ENCODE data around the gene SMARCB1.

SMARCB1 gene

DNA sequence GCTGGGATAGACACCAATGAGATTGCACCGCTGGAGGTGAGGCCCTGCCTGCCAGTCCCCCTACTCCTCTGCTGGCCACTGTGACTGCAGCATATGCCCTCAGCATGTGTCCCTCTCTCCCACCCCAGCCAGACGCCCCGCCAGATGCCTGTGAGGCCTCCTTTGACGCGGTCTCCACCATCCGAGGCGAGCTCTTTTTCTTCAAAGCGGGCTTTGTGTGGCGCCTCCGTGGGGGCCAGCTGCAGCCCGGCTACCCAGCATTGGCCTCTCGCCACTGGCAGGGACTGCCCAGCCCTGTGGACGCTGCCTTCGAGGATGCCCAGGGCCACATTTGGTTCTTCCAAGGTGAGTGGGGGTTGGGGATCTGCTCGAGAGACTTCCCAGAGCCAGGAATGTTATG, 5.7 kb upstream of the SMARCB1 start:
- no peak for DNase-seq

DNA sequence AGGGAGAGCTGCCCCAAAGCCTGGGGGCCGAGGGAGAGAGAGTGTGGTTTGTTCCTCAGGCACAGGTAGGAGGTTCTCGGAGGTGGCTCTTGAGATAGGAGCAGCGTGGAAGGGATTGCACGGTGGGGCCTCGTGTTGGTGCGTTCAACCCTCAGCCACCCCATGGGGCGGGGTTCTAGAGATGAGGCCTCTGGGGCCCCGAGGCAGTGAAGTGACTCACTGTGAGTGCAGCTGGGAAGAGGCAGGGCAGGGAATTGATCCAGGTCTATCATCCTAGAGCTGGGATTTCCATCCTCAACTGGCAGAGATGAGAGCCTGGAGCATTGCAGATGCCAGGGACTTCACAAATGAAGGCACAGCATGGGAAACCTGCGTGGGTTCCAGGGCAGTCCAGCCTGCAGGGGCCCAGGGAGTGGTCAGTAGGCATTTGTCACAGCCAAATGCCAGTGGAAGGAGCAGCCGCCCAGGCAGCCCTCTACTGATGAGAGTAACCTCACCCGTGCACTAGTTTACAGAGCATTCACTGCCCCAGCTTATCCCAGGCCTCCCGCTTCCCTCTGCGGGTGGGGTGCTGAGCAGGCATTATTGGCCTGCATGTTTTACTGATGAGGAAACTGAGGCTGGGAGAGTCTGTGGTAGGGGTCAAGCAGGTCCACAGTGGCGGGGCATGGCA, 5.1 kb upstream of the SMARCB1 start:
- no peak for DNase-seq

DNA sequence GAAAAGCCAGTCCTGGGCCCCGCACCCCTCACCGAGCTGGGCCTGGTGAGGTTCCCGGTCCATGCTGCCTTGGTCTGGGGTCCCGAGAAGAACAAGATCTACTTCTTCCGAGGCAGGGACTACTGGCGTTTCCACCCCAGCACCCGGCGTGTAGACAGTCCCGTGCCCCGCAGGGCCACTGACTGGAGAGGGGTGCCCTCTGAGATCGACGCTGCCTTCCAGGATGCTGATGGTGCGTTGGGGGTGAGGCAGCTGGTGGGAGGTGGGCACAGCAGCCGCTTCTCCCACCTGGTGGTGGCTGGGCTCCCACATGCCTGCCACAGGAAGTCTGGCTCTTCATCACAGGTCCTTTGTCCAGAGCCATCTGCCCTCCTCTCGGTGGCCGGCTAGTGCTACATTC, 4.5 kb upstream of the SMARCB1 start:
- no peak for DNase-seq

DNA sequence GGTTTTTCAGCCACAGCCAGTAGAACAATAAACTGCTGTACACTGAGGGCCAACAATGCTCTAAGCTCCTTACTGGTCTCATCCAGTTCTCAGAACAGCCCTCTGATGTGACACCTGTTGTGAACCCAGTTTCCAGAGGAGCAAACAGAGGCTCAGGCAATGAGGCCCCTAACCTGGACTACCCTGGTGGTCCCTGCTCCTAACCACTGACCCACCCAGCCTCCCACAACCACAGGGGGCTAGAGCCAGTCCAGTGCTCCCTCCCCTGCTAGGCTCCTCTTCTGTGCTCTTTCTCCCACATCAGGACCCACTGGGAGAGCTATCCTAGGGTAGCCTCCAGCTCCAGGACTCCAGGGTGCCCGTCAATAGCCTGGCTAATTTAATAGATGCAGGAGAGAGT, 4.1 kb upstream of the SMARCB1 start:
- DNase-seq, result no peak

- DNase-seq, result no peak
These were observed 3.3 kb upstream of the SMARCB1 start for GRCh38 chr22:23783265-23784150.

GRCh38 chr22:23784215-23784732, 2.5 kb upstream of the SMARCB1 start:
- no peak for DNase-seq

- no peak for DNase-seq
These were observed 480 bp upstream of the SMARCB1 start for GRCh38 chr22:23786261-23786710.

- DNase-seq, result no peak
These were observed 782 bp downstream of the SMARCB1 start for GRCh38 chr22:23787600-23787896.

GRCh38 chr22:23787910-23788309, 1.1 kb downstream of the SMARCB1 start:
- DNase-seq, result no peak

DNA sequence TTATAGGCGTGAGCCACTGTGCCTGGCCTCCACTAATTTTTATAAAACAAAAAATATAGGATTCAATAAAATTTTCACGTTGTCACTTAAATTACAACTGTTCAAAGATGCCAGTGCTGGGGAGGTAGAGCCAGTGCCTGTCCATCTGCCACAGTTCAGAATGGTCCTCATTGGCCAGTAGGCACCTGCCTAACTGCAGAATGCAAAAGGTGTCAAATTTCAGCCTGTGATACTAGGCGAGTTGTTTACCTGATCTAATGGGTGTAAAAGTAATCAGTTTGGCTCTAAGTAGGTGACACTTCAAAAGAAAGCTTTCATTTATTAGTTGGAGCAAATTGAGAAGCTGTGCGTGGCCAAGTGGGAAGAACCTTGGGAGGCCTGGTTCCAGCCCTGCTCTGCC, 2.4 kb downstream of the SMARCB1 start:
- no peak for DNase-seq

GRCh38 chr22:23789638-23790037, 2.9 kb downstream of the SMARCB1 start:
- no peak for DNase-seq

DNA sequence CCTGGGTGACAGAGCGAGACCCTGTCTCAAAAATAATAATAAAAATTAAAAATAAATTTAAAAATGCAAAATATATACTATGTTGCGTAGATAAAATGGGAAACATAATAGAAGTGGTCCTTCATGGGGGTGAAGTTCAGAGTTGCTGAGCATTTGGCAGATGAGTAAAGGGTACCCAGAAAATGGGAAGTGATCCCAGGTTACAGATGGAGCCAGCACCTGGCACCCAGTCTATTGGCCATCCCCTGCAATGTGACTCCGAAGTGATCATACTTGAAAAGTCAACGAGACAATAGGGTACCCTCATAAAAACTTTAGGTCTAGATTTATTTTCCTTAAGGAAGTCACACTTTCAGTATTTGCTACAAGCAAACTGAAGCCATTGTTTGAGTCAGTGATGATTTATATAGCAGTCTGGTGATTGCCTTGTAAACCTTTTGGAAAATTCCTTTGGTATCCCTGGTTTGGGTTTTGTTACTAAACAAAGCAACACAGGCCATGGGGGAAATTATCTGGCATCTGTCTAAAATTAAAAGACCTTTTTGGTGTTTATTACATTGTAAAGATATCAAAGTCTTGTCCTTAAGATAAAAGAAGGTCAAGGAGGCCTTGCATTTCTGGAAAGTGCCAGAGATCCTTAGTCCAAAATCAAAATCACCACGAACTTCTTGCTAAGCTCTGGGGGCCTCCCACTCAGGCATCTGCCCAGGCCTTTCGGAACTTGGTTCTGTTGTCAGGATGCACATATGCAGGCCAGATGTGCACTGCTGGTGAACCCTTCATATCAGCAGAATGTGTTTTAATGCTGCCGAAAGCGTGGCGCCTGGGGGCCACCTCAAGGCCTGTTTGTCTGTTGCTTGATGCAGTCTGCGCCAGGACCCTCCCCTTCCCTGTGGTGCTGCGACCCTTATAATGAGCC, 4.3 kb downstream of the SMARCB1 start:
- no peak for DNase-seq

- no peak for DNase-seq
These were observed 5.2 kb downstream of the SMARCB1 start for GRCh38 chr22:23791738-23792645.

DNA sequence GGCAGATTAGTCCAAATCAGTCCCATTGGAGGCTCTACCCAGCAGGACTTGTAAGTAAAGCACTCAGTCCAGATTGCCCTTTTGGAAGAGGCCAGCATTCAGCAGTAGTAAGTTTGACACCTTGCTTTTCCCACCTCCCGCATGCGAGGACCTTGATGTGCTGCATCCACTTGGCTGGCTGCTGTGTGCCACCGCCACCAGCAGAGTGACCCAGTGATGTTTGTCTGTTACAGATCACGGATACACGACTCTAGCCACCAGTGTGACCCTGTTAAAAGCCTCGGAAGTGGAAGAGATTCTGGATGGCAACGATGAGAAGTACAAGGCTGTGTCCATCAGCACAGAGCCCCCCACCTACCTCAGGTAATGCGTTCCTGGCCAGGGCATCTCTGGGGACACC, 6.6 kb downstream of the SMARCB1 start:
- DNase-seq, result no peak

DNA sequence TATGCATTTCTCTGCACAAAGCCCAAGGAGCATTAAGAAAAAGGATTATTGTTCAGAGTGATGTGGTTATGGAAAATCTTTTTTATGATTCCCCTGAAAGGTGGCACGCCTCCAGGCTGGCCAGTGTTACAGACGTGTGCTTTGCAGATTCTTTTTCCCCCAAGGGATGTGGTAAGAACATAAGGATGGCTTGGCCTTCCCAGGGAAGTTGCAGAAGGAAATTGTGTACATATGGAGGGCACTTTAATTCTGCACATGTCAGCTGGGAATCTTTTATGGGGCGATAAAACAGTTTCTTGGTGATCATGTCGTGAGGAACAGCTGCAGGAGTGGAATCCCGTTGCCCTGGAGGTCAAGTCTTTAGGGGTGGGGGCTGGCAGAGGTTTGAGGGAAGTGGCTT, 9.7 kb downstream of the SMARCB1 start:
- DNase-seq, result no peak

GRCh38 chr22:23800297-23801237, 13.8 kb downstream of the SMARCB1 start:
- no peak for DNase-seq

GRCh38 chr22:23801238-23801821, 14.6 kb downstream of the SMARCB1 start:
- no peak for DNase-seq

DNA sequence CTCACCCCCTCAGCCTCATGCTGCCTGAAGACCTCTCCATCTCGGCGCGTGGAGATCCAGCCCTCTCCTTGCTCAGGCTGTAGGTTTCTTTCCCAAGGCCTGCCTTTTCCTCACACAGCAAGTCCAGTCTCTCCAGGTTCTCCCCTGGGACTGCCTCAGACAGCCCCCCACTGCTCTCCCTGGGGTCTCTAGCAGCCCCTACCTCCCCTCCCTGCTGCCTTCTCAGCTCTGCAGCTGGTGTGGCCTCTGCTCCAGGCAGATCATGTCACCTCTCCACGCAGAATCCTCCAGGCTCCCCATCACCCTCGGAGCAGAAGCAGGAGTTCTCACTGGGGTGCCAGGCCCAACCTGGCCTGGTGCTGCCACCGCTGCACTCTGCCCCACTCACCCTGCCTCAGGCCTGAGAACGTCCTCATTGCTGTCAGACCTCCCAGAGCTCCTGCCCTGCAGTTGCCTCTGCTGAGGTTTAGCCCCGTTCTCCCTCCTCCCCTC, 15.2 kb downstream of the SMARCB1 start:
- no peak for DNase-seq

- DNase-seq, result no peak
These were observed 16.4 kb downstream of the SMARCB1 start for GRCh38 chr22:23803001-23803819.
